Germinal center (tissue), 1 donor: Measurements from ENCODE around the gene POTEJ.
"Not testable (repeated sequence)": the region's sequence is repeated elsewhere in the genome, so short reads cannot be mapped to it uniquely, and the experiment has no call there.

Source experiments
- DNase-seq: peaks from one replicate; pipeline ENCODE4 v3.0.0; 2012; ENCODE audit warnings: mixed read lengths, low spot score

POTEJ gene

DNA sequence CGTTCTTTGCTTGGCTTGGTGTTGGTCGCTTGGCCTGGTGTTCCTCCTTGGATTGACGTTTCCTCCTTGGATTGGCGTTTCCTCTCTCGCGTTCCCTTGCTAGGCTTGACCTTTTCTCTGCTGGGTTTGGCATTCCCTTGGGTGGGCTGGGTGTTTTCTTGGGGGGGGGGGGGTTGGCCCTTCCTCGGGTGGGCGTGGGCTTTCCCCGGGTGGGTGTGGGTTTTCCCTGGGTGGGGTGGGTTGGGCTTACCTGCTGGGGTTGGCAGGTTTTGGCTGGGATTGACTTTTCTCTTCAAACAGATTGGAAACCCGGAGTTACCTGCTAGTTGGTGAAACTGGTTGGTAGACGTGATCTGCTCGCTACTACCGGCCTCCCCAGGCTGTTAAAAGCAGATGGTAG lies at the start of gene POTEJ:
POTEJ (plus strand) TSS at position 301 of the 400 bp plus-strand sequence; CDS start at position 394, 93 bp downstream.
- DNase-seq: not testable (repeated sequence)

DNA sequence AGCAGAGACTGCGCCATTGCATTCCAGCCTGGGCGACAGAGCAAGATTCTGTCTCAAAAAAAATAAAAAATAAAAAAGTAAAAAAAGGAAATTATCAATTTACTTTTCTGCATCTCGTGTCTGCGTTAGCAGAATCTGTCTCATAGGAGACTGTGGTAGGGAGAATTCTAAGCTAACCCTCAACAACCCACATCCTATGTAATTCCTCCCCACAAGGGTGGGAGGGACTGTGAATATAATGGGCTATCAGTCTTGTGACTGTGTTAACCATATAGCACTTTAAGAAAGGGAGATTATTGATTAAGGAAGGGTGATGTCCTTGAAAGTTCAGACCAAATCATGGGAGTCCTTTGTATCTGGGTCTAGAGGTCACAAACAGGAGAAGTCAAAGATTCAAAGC lies 45.1 kb upstream of the POTEJ start:
- DNase-seq: not testable (repeated sequence)

DNA sequence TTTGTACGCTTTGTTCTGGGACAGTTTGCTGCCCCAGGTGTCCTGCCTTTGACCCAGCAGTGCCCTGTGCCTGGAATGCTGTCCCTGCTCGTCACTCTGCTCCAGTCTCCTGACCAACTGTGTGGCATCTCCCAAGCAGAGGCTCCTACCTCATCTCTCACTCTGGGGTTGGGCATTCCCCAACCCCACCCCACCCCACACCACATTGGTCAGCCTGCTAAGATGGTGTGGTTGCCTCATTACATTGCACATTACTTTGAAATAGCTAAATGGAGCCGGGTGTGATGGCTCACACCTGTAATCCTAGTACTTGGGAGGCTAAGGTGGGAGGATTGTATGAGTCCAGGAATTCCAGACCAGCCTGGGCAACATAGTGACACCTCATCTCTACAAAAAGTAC lies 39.3 kb upstream of the POTEJ start:
- DNase-seq: not testable (repeated sequence)

DNA sequence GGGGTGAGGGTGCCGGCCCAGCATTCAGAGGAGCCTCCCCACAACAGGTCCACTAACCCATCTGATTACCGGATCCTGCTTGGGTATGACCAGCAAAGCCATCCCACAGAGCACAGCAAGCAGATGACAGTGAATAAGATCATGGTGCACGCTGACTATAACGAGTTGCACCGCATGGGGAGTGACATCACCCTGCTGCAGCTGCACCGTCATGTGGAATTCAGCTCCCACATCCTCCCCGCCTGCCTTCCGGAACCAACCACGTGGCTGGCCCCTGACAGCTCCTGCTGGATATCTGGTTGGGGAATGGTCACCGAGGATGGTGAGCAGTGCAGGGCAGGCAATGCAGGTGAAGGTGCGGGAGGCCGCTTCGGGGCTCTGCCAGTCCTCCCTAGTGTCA lies 37.0 kb upstream of the POTEJ start:
- DNase-seq: not testable (repeated sequence)

DNA sequence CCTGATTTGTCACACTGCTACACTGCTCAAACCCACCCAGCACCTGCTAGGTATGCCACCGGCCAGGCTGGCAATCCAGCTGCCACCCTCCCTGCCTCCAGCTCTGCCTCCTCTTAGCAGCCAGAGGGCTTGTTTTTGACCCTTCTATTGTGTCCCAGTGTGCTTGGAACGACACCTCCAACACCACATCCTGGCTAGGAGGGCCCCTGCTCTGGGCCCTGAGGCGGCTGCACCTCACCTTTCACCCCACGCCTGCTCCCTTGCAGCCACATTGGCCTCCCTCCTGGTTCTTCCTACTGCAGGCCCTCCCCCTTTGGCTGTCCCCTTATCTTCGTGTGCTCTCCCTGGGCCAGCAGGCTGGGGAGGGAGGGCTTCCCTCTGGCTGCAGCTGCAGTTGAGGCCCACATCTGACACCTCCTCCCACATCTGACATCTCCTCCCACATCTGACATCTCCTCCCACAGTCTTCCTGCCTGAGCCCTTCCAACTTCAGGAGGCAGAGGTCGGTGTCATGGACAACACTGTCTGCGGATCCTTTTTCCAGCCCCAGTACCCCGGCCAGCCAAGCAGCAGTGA lies 34.9 kb upstream of the POTEJ start:
- DNase-seq: not testable (repeated sequence)

DNA sequence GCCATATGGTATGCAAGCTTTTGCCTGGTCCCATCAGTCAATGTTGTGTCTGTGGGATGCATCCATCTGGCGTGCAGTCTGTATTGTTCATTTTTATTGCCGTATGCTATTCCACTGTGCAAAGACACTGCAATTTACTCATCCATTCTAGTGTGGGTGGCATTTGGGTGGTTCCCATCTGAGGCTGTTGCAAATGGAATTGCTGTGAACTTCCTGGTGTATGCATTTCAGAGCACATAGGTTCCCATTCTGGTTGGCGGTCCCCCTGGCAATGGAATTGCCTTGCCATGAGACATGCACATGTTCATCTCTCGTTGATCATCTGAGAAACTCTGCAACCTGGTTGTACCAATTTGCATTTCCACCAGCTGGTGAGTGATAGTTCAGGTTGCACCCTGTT lies 33.7 kb upstream of the POTEJ start:
- DNase-seq: not testable (repeated sequence)

DNA sequence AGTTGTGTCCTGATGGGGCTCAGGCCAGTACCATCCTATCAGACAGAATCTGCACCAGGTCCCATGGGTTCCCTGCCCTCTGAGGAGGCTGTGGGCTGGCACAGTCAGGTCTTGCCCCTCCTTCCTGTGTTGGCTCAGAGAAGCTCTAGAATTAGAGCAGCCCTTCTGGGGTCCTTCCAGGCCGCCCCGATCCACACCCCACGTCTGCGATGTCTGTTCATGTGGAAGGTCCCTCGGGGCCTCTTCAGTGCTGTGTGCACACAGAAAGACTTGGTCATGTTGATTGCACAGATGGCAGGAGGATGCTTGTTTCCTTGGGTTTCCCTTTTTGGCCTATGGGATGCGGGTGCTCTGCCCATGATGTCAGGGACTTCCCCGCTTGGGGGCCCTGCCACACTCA lies 32.1 kb upstream of the POTEJ start:
- DNase-seq: not testable (repeated sequence)

DNA sequence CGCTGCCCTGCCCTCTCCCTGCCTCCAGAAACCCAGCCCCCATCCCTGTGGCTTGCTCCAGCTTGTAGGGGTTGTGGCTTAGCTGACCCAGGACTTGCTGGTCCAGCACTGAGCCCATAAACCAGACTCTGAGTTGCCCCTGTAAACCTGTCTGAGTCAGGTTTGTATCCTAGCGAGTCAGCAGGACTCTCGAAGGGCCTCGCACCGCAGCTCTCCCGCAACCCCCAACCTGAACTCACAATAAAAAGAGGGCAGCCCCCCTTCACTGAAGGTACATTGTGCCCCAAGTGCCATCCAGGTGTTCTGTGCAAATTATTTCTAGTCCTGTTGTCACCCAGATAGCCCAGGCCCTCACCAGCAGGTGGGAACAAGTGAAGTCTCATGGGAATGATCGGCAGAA lies 29.7 kb upstream of the POTEJ start:
- DNase-seq: not testable (repeated sequence)

DNA sequence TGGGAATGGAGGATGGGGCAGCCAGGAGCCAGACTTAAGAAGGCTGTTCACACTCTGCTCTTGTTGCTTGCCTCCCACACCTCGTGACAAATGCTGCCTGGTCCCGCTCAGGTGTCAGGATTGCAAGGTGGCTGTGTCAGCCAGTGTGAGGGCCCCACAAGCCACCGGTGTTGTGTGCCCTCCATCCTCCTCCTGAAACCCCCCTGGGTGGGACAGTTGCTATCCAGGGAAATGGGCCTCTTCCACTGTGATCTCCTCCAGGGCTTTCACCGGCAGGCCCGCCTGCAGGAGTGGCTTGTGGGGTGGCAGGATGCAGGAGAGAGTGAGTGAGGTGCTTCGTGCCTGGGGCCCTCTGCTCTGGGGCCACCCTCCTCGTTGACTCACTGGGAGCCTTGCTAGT lies 28.3 kb upstream of the POTEJ start:
- DNase-seq: not testable (repeated sequence)

DNA sequence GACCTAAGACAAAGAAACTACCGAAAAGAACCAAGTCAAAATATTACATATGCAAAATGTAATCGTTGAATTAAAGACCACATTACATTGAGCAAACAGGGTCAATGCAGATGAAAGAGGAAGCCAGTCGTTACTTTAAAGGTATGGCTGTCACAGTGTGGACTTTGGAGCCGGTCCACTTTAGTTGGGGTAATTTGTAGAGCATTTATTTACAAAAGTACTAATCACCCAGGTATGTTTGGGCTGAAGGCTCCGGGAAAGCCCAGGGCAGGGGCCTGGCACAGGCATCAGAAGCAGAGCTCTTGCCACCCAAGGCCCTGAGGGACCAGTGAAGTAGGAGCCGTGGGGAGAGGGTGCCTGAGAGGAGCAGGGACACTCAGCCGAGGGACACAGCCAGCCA lies 27.7 kb upstream of the POTEJ start:
- DNase-seq: not testable (repeated sequence)

DNA sequence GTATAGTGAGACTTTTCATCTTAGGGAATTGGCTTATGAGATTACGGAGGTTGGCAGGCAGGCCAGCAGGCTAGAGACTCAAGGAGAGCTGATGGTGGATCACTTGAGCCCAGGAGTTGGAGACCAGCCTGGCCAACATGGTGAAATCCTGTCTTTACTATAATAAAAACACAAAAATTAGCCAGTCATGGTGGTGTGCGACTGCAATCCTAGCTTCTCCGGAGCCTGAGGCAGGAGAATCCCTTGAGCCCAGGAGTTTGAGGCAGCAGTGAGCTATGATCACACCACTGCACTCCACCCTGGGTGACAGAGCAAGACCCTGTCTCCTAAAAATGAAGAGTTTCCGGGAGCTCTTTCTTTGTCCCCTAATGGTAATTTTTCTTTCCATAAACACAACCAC lies 26.5 kb upstream of the POTEJ start:
- DNase-seq: not testable (repeated sequence)

DNA sequence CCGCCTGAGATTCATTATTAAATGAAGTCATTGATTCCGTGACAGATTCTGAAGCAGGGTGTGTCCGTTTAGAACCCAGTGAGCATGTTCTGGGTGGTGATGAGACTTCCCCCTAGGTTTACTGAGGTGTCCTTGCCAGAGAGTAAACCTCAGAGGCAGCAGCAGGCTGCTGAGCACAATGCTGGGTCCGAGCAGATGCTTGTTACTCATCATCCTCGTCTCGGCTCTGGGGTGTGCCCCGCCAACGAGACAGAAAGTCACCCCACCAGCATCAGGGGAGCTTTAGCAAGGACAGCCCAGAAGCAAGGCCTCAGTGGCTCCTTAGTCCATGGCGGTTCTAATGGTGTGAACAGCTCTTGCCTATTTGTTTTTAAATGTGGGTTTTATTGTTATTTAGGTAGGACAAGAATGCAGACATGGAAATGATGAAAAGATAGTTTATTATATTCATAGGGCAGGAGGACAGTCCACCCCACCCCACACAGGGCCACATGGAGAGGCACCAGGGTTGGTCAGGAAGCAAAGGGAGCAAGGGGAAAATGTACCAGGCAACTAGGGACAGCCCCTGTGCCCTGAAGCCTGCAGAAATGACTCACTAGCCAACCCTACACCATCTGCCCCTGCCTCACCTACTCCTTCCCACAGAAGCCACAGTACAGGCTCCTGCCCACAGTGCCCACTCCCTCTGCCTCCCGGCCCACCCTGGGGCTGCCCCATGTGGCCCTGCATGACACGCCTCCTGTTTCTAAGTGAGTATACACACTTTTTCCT lies 22.4 kb upstream of the POTEJ start:
- DNase-seq: not testable (repeated sequence)

DNA sequence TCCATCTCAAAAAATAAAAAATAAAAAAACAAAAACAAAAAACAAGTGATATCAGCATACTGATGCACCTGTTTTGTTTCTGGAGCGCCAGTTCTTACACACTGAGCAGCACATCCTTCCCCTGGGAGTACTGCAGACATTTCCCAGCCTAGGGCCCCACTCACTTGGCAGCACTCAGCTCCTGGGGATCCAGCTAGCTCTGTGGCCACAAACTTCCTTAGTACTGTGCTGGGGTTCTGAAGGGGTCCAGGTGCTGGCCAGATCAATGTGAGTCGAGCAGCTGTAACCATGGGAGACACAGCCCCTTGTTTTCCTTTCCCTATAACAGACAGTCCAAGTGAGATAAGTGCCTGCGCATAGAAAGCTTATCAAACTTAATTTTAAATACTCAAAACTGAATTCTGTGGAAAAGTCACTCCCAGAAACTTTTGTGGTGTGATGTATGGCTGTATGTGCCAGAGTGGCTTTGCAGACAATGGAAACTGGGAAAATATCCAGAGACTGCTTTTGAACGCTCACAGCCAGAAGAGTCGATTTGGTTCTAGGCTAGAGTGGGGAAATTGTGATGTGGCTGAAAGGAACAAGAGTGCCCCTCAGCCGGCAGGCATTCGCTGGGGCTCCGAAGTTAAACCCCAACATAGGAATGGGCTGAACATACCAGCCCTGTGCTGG lies 20.9 kb upstream of the POTEJ start:
- not testable (repeated sequence) for DNase-seq

DNA sequence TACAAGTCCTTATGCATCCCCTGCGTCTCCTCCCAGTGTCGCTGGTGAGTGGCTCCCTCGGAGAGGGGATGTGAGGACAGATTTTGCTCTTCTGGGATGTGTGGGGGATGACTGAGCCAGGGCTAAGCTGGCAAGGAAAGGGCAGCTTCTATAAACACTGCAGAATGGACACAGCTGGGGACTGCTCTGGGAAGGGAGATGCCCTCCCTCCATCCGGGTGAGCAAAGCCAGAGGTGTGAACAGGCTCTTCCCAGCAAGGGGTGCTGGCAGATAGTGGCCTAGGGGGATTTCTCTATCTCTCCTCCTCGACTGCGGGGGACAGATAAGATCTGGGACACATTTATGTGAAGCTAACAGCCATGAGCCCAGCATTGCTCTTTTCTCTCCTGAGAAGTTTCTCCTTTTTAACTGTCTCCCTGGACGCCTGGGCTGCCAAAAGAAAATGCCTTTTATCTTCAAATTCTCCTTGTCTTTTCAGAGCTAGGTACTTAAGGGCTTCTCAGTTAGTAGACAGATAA lies 20.3 kb upstream of the POTEJ start:
- not testable (repeated sequence) for DNase-seq

DNA sequence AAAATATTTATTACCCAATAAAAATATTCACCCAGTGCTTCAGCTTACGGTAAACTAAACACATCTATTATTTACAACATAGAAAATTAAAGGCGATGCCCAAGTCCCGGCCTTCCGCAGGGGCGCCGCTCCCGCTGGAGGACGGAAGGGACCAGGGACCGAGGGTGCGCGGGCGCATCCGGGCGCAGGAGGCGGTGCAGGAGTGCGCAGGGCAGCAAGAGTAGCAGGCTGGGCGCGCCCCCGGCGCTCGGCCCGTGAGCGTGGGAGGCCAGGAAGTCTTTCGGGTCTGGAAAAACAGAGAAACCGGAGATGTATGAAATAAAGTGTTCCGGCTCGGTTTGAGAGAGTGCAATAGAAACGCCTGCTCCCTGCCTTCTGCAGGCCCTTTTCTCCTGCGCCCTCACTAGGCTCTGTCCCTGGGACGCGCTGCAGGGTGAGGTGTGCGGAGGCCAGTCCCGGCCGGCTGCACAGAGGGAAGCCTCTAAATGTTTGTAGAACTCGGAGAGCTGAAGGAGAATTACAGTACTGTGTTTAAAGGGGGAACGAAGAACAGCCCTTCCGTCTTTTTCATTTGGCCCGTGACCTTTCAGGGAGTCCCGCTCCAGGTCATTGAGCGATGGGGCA lies 18.3 kb upstream of the POTEJ start:
- DNase-seq: not testable (repeated sequence)

DNA sequence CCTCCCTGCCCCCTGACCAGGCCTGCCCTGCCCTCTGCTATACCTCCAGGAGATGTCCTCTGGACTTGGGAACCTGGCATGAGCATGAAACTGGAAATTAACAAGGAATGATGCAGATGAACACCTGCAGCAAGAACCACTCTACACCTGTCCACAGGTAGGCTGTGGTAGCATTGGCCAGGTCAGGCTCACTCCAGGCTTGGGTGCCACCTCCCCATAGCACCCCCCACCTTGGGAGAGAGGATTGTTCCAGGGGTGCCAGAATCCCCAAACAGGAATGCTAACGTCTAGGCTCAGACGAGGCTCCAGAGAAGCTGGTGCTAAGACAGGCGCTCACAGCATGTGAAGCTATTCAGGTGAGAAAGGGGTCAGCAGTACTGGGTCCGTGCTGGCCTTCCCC lies 17.2 kb upstream of the POTEJ start:
- DNase-seq: not testable (repeated sequence)

DNA sequence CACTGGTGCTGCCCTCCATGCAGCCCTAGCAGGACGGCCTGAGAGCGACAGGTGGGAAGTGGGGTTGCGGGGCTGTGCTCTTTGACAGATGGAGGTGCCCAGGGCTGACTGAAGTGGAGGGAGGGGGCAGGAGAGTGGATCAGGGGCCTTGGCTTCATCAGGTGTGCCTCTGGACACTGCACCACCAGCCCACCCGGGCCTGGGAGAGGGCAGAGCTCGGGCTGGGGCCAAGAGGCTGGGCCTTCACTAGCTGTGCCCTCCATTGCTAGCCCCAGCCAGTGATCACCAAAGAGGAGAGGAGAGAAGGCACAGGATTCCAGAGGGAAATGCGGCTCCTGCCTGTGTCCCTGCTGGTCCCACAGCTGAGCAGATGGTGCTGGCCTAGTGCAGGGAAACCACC lies 14.5 kb upstream of the POTEJ start:
- not testable (repeated sequence) for DNase-seq

DNA sequence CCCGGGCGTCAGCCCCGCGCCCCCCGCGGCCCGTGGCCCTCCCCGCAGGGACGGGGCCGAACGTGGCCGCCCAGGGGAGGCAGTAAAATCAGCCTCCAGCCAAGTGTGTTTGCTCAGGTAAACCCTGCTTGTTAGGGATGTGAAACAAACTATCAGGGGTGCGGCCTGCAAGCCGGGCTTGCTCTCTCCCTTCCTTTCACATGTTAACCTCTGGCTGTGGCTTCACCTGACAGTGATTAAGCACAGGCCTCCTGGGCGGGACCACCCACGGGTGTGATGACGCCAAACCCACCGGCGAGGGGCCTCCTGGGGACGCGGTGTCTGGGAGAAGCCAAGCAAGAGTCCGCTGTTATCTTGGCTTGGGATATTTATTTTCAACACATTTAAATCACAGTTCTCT lies 13.2 kb upstream of the POTEJ start:
- not testable (repeated sequence) for DNase-seq

DNA sequence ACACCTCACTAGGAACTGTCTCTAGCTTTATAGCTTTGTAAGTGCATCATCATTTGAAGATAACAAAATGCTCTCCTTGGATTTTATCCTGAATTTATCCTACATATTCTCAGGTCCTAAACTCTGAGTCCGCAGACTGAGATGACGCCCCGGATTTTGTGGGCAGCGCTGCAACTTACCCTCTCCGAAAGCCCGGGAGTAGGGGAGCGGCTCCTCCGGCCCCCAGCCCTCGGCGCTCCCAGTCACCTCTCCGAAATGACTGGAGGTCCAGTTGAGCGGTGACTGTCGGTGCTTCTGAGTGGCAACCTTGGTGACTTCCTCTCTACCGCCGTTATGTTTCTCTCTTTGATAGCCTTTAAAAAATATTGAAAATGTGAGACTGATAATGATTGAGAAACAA lies 12.8 kb upstream of the POTEJ start:
- not testable (repeated sequence) for DNase-seq

DNA sequence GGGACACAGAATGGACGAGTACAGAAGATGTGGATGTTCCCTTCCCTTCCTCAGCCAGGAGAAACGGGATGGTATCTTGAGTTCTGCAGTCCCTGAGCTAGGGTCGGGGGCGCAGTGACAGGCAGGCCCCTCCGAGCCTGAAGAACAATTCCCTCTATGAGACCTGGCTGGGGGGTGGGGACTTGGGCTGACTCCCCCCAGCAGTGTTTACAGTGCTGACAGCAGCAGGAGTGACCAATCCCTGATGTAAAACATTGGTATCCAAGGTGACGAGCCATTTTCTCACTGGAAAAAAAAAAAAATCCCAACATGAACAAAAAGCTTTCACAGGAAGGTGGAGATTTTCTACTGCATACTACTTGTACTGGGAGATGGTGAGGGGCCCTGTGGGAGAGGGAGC lies 11.8 kb upstream of the POTEJ start, which contains the start of gene CFC1:
CFC1 (minus strand) TSS at position 183 of the 400 bp plus-strand sequence. CDS start 288 bp downstream, outside the sequence.
- not testable (repeated sequence) for DNase-seq

DNA sequence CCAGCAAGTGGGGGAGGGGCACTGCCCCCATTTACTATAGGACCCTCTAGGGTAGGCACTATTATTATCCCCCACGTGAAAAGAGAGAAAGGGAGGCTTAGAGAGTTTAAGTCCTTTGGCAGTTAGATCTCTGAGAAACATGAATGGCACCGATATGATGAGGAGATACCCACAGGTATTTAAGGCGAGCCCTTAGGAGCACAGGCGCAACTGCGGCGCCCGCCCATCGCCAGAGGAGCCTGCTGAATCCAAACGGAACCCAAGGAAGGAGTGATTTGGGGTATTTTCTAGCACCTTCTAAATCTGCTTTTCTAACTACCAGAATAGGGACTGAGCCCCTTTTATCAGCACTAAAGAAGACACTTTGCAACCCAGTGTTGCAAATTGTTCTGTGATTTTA lies 11.3 kb upstream of the POTEJ start:
- not testable (repeated sequence) for DNase-seq

DNA sequence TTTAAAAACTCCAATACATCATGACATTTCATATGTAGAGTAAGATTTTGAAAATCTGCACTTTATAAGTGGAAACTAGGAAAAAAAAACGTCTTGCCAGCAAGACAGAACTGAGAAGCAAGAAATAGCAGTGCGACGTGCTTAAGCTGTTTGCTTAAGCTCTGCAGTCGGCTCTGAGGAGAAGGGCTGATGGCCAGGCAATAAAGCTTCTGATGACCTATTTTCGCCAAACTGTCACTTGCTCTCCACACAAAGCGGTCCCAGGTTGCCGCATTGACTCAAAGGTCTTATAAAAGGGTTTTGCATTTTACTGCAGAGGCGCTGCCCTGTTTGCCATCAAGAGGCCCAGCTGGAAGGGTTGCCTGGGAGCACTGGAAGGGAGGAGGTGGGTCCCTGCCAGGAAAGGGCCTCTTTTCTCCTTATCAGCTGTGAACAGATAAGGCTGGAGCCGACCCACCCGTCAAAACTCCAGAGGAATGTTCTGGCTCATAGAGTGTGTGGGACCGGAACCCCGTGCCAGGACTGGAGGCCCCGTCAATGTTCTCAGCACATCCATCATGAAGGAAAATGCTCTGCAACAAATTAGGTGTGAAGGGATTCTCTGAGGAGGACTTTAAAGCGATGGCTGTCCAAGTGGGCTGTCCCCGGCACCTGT lies 9.5 kb upstream of the POTEJ start:
- DNase-seq: not testable (repeated sequence)
